Effector memory CD4-positive, alpha-beta T cell (primary cell): Measurements from ENCODE around the gene IL6.
"Not testable (repeated sequence)": the region's sequence is repeated elsewhere in the genome, so short reads cannot be mapped to it uniquely, and the experiment has no call there.

Experiments used
- DNase-seq, 3 donors: peaks; one replicate each; pipeline ENCODE4 v3.0.0-alpha.2; 2020
- H3K27ac ChIP-seq: 2 replicates; pipeline ENCODE4 v1.7.0; 2013; ENCODE audit warnings: mild to moderate bottlenecking, low read length, moderate library complexity; ENCODE audit not compliant: insufficient read depth, poor library complexity, severe bottlenecking
- H3K27me3 ChIP-seq: replicated peaks from 2 replicates; pipeline ENCODE4 v1.7.0; 2013; ENCODE audit warnings: mild to moderate bottlenecking, low read length; ENCODE audit not compliant: insufficient read depth, control insufficient read depth, poor library complexity, severe bottlenecking
- H3K36me3 ChIP-seq: 2 replicates; pipeline ENCODE4 v1.7.0; 2013; ENCODE audit warnings: mild to moderate bottlenecking, low read length, moderate library complexity; ENCODE audit not compliant: control insufficient read depth, insufficient read depth
- H3K4me1 ChIP-seq: 2 replicates; pipeline ENCODE4 v1.7.0; 2013; ENCODE audit warnings: low read length, mild to moderate bottlenecking; ENCODE audit not compliant: control insufficient read depth, insufficient read depth, poor library complexity, severe bottlenecking
- H3K4me3 ChIP-seq: 2 replicates; pipeline ENCODE4 v1.7.0; 2013; ENCODE audit warnings: low read length, low read depth, mild to moderate bottlenecking; ENCODE audit not compliant: insufficient read depth, poor library complexity, severe bottlenecking
- H3K9me3 ChIP-seq: 2 replicates; pipeline ENCODE4 v1.7.0; 2013; ENCODE audit warnings: mild to moderate bottlenecking, low read length, moderate library complexity; ENCODE audit not compliant: control insufficient read depth
- total RNA-seq, 3 donors: gene quantifications; one replicate each; lab custom pipeline; 2026; lab: John Stamatoyannopoulos, UW

IL6 gene
- 0 to 0.35 (median 0) reads per million in 3 donors for total RNA-seq

GRCh38 chr7:22726907-22727713 is at the start of gene IL6:
TSS of gene IL6 (plus strand) at chr7:22727200. CDS start at chr7:22727263, 63 bp downstream.
- DNase-seq = no peak
- Histone ChIP-seq H3K36me3 (no peaks in the 10 kb centered on the region), H3K4me1 (peaks cover 4% of the 10 kb centered on the region), H3K4me3 (no peak within 1 kb of the TSS), H3K27me3 (peaks cover 4% of the 10 kb centered on the region), H3K9me3 (no peaks in the 10 kb centered on the region), H3K27ac (no peak within 1 kb of the TSS)

GRCh38 chr7:22677263-22677662 is 49.7 kb upstream of the IL6 start:
- not testable (repeated sequence) for DNase-seq, H3K27ac ChIP-seq, H3K36me3 ChIP-seq, H3K27me3 ChIP-seq, H3K4me3 ChIP-seq, H3K9me3 ChIP-seq
- peaks cover 14% of the 10 kb centered on the region for H3K4me1 ChIP-seq

GRCh38 chr7:22677680-22678079 is 49.3 kb upstream of the IL6 start:
- no peaks in the 10 kb centered on the region for H3K27me3 ChIP-seq
- no peak overlapping the region for H3K27ac ChIP-seq
- no peak for DNase-seq

DNA sequence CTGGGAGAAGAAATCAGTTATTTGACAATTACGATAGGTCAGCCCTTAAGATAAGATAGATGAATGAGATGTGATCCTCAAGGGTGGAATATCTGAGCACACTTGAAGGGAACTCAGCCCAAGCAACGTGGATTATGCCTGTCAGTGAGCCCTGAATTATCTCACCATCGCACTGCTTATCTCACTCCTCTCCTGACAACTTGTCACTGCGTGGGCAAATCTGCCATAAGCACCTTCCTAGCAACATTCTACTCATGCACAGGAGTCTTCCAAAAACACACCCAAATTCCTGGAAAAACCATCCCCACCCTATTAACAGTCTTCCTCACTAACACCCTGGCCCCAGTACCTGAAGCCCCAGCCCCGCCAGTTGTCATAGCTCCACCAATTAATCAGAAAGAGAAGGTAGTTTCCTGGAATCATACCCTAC is 46.5 kb upstream of the IL6 start:
- H3K9me3 ChIP-seq = no peaks in the 10 kb centered on the region
- no peaks in the 10 kb centered on the region for H3K27me3 ChIP-seq
- DNase-seq = no peak
- no peak overlapping the region for H3K27ac ChIP-seq
- no peak overlapping the region for H3K4me3 ChIP-seq
- peaks cover 14% of the 10 kb centered on the region for H3K4me1 ChIP-seq
- H3K36me3 ChIP-seq = no peaks in the 10 kb centered on the region

More at GRCh38 chr7:22677680-22678079, 49.3 kb upstream of the IL6 start:
- Histone ChIP-seq H3K36me3 (no peaks in the 10 kb centered on the region), H3K9me3 (no peaks in the 10 kb centered on the region), H3K4me1 (peaks cover 14% of the 10 kb centered on the region), H3K4me3 (no peak overlapping the region)

- no peak for DNase-seq
- Histone ChIP-seq H3K27ac (no peak overlapping the region), H3K4me1 (peaks cover 13% of the 10 kb centered on the region)
Observed at GRCh38 chr7:22681312-22681711, 45.7 kb upstream of the IL6 start.

DNA sequence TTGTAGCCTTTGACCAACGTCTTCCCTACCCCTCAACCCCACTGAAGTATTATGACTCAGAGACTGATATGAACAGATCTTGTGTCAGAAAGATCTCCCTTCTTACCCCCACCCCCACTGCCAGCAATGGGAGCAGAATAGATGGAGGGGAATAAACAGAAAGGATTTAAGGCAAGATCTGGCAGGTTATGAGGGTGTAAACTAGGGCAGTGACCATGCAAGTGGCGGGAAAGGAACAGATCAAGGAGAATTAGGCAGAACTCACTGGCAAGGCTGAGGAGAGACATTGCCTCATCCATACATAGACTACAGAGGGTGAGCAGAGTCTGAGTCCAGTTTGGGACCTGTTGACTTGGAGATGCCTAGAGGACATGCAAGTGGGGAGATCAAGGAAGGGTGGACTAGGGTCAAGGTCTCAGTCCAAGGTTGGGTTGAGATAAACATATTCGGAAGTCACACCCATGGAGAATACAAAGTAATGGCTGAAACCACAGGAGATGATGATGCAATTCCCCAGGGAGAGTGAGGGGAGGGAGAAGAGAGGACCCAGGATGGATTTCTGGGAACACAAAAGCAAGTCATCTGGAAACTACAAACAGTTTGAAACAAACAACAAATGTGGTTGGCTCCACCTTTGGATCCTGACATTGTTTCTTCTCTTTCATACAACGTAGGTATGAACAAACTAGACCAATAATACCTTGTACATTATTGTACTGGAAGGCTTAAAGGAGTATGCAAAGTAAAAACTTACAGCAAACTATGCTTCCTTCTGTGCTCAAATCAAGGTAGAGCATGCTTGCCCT is 44.9 kb upstream of the IL6 start:
- DNase-seq = no peak
- no peaks in the 10 kb centered on the region for H3K36me3 ChIP-seq
- no peaks in the 10 kb centered on the region for H3K9me3 ChIP-seq
- no peaks in the 10 kb centered on the region for H3K27me3 ChIP-seq
- H3K4me1 ChIP-seq = peaks cover 6% of the 10 kb centered on the region
- no peak overlapping the region for H3K27ac ChIP-seq
- H3K4me3 ChIP-seq = no peak overlapping the region

More at GRCh38 chr7:22681312-22681711, 45.7 kb upstream of the IL6 start:
- no peaks in the 10 kb centered on the region for H3K27me3 ChIP-seq
- no peaks in the 10 kb centered on the region for H3K36me3 ChIP-seq
- H3K9me3 ChIP-seq = no peaks in the 10 kb centered on the region
- H3K4me3 ChIP-seq = no peak overlapping the region

DNA sequence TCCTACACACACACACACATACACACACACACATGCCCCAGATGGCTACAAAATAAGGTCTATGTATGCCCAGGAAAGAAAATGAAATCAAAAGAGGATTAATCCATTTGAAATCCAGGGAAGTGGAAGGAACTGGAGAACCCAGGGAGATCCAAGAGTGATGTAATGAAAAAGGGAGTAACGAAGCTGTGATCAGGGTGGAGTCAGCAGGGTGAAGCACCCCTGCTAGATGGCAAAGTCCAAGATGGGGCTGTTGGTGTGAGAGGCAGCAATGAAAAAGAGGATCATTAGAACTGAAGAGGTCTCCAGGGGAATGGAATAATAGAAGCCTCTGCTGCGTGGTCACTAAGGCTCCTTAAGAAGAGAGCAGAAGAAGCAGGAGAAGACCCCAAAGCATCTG is 43.6 kb upstream of the IL6 start:
- no peaks in the 10 kb centered on the region for H3K27me3 ChIP-seq
- DNase-seq = no peak
- no peak overlapping the region for H3K27ac ChIP-seq
- H3K36me3 ChIP-seq = no peaks in the 10 kb centered on the region
- no peaks in the 10 kb centered on the region for H3K9me3 ChIP-seq
- peaks cover 2% of the 10 kb centered on the region for H3K4me1 ChIP-seq
- H3K4me3 ChIP-seq = no peak overlapping the region

DNA sequence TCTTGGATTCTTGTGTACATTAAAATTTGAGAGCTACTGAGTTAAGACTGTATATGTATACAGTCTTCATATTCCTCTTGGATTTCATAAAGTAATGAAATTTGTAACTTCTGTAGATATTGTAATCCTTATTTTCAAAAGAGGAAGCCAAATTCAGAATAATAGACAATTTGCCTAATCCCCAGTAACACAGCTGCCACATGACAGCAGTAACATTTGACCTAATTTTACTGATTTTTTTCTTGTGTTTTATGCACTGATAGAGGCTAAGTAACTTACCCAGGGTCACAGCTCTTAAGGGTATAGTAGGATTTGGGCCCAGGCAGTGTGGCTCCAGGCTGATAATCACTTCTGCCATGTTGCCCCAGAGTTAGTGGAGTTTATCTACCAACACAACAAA is 40.4 kb upstream of the IL6 start:
- H3K27ac ChIP-seq = no peak overlapping the region
- no peak for DNase-seq
- H3K36me3 ChIP-seq = no peaks in the 10 kb centered on the region
- H3K27me3 ChIP-seq = no peaks in the 10 kb centered on the region
- H3K4me3 ChIP-seq = no peak overlapping the region
- no peaks in the 10 kb centered on the region for H3K4me1 ChIP-seq
- no peaks in the 10 kb centered on the region for H3K9me3 ChIP-seq

GRCh38 chr7:22688084-22688483 is 38.9 kb upstream of the IL6 start:
- Histone ChIP-seq H3K9me3 (no peaks in the 10 kb centered on the region), H3K36me3 (no peaks in the 10 kb centered on the region), H3K27me3 (no peaks in the 10 kb centered on the region), H3K27ac (no peak overlapping the region), H3K4me1 (no peaks in the 10 kb centered on the region), H3K4me3 (no peak overlapping the region)
- no peak for DNase-seq

DNA sequence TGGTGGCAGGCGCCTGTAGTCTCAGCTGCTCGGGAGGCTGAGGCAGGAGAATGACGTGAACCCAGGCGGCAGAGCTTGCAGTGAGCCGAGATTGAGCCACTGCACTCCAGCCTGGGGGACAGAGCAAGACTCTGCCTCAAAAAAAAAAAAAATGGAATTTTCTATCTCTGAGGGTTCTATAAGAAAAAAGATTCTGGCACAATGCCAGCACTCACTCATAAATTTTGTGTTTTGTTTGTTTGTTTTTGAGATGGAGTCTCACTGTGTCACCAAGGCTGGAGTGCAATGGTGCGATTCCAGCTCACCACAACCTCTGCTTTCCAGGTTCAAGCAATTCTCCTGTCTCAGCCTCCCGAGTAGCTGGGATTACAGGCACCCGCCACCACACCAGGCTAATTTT is 38.1 kb upstream of the IL6 start:
- H3K9me3 ChIP-seq, H3K36me3 ChIP-seq, DNase-seq, H3K27me3 ChIP-seq, H3K4me1 ChIP-seq, H3K27ac ChIP-seq, H3K4me3 ChIP-seq: not testable (repeated sequence)
